AML-193 (cell line): ENCODE measurements around the gene SMARCA2.

Experiments used
- DNase-seq, 2 experiments: peaks; one replicate each; lab custom pipeline; 2025; lab: John Stamatoyannopoulos, UW

The SMARCA2 gene

DNA sequence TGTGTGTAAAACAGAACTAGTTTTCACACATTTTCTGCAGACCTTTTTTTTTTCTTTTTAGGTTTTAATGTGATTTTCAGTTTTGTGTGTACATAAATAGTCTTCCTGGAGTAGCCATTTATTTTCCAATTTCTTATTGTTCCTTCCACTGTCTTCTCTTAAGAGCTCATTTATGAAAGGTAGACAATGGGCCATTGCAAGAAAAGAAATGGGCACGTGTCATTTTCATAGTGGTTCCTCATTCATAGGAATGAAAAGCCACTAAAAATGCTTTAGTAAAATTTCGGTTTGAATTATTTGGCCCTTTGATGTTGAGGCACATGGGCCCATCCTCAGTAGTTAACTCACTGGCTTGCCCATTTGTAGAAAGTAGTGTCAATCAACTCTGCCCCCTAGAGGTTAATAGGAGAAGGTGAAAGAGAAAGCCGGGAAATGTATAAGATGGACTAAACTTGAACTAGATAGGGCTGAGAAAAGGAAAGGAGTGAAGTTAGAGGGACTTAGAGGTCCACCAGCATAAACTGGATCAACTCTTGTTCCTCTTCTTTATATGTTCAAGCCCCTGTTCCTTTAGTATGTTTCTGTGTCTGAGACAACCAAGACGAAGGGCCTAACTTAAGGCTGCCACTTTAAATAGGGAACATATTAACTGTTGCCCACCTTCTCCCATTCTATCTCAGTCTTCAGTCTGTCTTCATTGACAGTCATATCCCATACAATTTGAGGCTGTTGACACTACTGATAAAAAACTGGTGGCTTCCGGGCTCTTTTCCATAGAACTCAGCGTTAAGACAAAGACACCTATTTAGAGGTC lies 72.6 kb downstream of the SMARCA2 start:
- peak; percentile 53 to 63 for DNase-seq

DNA sequence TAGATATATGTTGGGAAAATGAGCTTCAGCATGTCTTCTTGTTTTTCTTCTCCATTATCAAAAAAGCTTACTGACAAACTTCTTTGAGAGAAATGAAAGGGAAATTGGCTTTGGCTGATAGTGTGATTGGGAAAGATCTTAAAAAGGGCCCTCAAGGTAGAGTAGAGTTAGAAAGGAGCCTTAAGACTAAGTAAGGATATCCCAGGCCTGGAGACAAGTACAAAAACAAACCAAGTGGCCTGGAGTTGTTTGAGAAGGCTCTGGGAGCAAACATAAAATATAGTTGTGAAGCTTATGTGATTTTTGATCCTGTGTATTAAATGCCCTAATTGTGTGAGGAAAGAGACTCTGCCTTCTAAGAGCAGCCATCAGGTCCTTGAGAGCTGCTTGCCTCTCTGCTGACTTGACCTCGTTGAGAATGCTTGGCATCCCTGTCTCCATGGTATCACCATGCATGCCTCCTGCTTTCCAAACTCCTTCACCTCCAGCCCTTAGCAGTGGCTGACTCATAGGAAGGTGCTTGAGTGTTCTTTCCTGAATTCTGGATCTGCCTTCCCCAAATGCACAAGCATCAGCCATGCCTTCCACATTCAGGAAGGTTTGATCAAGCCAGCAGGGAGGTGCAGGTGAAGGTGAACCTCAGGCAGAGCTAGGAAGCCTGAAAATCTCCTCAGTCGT lies 78.9 kb downstream of the SMARCA2 start:
- no peak for DNase-seq

DNA sequence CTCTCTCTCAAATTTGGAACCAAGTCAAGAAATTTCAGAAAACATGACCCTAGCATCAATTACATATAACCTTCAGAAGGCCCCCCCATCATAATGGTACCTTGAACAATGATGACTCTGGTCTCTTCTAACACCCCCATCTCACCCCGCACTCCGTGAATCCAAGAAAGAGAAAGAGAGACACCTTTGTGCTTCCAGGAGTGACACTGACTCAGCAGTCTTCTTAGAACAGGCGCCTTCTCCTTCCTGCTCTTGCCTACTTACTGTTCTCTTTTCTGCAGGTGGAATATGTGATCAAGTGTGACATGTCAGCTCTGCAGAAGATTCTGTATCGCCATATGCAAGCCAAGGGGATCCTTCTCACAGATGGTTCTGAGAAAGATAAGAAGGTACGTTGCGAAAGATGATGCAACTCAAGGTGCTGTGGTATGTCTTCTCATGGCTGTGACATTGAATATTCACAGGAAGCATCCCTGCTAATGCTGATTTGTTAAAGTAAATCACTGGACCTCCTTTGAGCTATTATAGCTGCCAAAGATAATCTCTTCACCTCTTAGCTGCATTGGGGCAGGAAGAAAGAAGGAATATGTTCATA lies 81.3 kb downstream of the SMARCA2 start:
- no peak for DNase-seq

DNA sequence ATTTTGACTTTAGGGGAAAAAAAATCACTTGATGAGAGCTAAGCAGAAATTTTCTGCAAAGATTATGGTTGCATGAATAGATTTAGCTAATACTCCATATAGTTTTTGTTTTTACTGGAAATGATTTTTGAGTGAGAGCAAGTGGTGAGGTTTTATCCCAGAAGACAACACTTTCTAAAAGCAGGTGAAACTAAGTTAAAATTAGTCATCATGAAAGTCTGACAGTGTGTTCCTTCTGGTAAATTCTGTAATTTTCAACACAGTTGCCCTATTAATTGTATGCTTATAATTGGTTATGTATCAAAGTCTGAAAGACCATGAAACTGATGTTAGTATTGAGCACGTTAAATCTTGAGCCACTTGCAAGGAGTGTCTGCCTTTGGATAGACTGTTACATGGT lies 91.5 kb downstream of the SMARCA2 start:
- DNase-seq = no peak

DNA sequence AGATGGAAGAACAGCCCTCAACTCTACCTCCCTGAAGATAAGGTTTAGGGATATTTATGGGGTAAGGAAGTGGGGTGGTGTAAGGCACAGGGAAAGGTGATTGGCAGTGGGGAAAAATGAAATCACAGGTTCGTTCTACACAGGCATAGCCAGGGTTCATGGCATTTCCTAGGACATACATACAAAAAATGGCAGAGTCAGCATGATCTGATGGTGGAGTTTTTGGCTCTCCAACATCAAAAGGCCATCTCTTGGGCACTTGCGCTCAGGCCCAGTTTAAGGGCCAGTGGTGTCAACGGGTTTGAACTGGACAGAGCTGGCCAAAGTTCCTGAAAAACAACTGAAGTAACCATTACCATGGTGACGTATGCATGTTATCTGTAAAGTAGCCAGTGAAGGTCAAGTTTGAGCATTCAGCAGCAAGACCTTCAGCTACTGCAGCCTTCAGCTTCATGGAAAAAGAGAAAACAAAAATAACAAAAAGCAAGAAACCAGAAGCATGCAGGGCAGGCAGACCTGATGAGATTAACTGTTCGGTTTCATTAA lies 92.8 kb downstream of the SMARCA2 start:
- no peak for DNase-seq

DNA sequence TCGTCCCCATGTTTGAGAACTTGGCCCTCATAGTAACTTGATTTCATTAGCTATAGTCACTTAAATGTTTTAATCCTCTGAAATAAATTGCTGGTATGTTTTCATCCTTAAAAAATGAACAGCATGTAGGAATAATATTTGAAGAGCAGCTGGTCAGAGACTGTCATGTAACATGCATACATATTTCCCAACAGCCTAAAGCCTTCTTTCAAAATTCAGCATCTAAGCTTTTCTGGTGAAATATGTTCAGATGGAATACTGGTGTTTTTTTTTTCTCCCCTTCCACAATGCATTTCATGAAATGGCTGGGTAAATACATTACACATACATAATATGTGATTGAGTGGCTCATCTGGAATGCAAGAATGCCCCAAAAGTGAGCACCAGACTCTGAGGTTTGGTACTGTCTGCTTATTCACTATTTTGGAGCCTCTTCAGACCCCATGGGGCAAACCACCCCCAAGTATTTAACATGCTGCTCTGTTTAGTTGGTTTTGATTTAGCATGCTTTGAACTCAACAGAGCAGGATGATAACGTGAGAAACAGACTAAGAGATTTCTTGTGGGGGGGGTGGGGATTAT lies 94.0 kb downstream of the SMARCA2 start:
- no peak for DNase-seq

DNA sequence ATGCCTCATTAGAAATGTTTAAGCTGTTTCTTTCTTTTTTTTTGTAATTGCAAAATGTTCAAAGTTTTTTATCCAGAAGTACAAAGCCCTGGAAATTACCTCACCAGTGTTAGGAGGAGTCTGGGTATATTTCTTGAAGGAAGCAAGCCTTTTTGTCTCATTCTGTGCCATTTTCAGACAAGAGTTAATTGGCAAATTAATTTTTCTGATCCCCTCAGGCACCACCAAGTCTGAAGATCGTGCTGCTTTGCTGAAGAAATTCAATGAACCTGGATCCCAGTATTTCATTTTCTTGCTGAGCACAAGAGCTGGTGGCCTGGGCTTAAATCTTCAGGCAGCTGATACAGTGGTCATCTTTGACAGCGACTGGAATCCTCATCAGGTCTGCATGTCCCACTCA lies 94.9 kb downstream of the SMARCA2 start:
- DNase-seq = no peak

DNA sequence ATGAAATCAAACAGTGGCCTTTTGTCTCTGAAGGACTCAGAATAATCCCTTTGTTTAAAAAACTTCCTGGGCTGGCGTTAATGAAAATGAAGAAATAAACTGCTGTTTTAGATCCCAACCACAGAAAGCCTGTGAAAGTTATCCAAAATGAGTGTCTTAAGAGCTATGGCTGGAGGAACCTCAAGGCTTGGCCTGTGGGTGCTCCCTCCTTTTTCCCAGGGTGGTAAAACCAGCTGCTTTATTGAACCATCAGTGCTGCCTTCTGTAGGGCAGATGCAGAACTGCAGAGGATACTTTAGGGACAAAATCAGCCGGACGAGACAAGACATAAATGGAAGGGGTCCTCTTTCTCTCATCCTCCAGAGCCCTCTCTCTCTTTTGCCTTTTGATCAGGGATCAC lies 100.9 kb downstream of the SMARCA2 start:
- peak; percentile 25 to 34 for DNase-seq

DNA sequence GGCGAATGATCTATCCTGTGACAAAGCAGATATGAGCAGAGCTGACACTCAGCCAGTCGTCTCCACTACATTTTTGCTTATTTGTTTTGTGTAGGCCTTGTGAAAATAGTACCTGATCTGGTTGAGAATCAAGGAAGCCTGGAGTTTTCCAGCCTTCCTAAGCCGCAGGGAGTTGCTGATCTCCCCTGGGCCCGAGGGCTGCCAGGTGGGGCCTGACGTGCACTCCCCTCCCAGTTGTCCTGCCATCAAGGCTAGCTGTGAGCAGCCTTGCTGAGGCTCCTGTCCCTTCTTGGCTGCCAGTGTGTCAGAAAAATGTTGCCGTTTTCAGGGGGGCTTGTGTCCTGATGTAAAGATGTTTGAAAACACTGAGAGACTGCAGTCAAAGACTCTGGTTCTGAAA lies 102.4 kb downstream of the SMARCA2 start:
- no peak for DNase-seq

DNA sequence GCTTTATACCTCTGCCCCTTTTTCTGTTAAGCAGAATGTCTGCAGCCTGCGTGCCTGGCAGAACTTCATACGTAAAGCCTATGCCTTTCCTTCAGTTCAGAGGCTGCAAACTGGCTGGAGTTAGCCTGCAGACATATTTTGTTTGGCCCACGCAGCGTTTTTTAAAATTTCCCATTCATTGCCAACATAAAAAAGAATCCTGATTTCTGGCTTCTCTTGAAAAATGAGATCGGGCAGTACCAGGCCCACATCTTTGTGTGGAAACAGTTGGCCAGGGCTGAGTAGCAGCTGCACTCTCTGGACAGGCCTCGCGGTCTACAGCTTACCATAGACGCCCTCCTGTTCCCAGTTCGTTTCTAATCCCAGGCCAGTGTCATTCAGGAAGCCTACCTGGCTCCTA lies 104.4 kb downstream of the SMARCA2 start:
- DNase-seq = no peak

DNA sequence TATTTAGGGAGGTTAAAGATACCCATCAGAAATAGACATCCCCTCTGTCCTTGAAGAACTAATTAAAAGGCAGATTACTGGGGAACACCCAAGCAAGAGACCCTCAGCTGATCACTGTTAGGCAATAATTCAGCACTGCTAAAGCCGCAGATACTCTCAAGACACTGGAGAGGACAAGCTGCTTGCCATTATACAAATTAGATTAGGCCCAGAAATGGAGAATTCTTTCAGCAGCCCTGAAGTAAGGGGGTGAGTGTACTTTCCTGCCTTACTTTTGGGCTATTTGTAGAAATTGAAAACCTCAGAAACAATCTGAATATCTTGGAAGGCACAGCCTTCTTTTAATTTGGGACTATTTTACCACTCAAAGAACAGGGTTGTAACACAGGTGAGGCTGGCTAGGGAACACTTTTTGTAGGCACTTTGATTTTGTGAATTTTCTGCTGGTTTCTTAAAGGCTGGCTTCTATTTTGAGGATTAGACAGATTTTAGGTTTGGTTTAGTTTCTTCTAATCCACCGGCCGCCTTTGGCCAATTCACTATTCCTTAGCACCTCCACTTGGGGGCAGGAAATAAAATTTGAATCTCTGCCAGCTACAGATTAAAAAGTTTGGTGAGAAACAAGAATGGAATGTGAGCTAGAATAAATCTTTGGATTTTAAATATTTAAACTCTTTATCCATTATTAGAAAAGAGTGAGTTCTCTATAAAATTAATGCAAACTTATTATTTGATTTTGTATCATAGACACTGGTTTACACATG lies 106.0 kb downstream of the SMARCA2 start:
- DNase-seq = no peak

DNA sequence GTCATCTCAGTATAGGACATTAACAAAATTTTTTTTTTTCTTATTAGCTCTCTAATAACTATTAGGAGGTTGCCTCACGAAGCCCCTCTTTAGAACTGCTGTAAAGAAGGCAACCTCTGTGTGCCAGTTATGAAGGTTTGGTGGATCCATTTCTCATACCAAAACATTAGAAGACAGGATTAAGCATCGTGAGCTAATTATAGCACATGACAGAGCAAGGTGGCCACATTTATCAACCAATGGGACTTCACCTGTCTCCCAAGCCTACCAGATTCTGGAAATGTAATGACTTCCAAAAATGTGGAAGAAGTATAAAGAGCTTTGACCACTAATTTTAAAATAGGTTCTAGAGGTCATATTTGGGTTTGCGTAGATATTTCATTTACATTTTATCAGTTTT lies 107.2 kb downstream of the SMARCA2 start:
- no peak for DNase-seq

DNA sequence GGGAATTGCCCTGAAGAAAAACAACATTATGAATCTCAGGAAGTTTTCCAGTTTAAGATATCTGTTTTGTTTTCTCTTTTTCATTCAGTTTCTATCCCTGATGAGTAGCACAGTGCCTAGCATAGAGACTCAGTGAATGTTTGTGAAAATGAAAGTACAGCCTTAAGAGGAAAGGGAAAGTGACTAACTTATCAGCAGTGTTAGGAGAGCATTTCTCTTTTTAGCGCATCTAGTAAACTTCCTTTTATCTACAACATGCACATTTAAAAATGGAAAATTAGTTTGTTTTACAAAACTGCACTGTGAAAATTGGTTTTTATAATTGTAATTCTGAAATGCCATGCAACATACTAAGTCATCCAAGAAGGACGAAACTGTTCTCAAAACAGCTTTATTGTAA lies 110.8 kb downstream of the SMARCA2 start:
- no peak for DNase-seq

DNA sequence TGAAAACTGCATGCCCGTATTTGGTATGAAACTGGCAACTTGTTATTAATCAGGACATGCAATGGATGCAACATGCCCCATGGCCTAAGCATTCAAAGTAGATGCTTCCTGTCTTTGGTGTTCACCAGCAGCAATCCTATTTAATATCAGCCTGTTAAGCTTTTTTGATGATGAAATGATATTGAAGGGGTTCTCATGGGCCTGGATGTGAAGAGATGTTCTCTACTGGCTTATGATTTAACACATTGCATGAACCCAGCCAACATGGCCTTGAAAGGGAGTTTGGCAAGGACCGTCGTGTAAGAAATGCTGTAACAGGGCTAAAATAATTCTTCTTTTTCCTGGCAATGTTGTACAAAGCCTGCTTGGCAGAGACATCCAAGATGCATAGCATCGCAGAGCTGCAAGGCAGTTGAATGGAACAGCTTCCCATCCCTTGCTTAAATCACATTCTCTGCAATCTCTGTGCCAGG lies 111.2 kb downstream of the SMARCA2 start:
- no peak for DNase-seq

DNA sequence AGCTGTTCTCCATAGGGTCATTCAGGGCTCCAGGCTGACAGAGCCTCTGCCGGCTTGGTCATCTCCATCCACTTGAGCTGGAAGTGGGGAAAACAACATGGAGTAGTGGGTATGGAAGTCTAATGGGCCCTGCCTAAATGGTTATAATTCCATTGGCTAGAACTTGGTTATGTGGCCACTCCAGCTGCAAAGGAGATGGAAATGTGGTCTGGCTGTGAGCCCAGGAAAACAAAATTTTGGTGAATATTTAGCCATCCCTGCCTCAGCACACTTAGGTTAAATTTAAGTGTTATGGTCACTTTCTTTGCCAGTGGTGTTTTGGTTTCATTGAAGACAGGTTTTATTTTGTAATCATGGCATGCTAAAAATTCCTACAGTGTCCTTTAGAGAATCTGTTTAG lies 112.3 kb downstream of the SMARCA2 start:
- no peak for DNase-seq

DNA sequence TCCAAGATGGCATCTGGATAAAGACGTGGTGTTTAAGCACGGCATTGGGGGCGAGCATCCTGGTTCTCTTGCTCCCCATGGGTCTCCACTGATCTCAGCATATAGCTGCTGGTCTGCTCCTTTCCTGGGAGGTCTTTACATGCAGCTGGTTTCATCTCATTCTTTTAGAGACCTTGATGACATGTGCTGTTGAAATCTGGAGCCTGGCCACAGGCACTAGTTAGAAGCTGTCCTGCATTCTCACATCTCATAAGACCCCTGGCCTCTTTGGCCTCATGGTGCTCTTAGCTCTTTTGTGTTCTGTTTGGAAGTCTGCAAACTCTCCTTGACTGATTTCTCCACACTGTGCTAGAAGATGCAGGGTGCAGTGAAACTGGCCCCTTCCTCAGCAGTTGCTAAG lies 113.0 kb downstream of the SMARCA2 start:
- no peak for DNase-seq

DNA sequence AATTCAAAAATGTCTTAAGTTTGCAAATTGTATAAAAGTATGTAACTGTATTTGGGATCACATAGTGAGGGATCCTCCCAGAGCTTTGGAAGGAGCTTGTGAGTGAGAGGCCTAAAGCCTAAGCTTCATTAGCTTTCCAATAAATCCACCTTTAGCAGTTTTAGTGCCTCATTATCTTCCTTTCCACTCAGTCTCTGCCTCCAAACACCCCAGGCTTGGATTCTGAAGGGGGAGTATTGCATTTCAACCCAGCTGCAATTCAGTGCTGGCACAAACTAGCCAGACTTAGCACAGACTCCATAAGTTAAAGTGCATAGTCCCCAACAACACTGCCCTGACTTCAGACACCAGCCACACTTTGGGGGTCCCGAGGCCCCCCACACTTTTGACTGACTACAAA lies 113.5 kb downstream of the SMARCA2 start:
- no peak for DNase-seq

DNA sequence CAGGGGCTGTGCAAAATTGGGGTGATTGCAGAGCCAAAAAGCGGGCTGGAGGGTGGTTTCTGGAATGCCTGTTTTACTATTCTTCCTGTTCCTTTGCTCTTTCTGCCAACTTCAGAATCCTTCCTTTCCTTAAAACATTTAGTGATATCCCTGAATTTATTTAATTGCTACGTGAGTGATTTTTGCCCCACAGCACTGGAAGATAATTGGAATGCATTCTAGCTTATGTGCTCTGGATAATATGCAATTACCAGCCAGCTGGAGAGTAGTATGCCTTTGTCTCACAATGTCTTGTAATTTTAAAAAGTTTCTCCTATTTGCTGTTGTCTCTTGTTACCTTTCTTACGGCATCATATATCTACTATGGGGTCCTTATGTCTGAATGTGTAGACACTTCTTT lies 115.8 kb downstream of the SMARCA2 start:
- DNase-seq = no peak

DNA sequence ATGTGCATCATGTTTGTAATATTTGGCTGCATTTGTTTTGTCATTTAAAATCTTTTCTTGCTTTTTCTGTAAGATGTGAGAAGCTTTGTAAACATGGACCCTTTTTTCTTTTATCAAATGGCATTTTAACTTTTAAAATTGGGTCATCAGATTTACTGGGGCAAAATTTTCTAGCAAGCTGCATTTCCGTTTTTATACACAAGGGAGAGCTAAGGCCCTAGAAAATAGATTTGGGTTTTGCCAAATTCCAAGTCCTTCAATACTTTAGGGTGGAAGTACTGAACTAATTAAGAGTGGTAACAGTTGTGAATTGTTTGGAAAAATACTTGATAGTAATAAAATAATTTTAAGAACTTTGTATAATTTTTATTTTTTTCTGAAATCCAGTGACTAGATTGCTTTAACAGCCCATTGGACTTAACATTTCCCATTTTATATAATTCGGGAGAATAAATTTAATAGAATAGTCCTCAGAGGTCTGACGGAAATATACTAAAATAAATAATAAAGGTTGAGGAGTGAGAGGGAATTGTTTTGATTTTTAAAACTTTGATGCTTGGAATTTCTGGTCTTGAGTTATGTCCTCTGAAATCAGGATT lies 117.4 kb downstream of the SMARCA2 start:
- DNase-seq = peak; percentile 19 to 41

DNA sequence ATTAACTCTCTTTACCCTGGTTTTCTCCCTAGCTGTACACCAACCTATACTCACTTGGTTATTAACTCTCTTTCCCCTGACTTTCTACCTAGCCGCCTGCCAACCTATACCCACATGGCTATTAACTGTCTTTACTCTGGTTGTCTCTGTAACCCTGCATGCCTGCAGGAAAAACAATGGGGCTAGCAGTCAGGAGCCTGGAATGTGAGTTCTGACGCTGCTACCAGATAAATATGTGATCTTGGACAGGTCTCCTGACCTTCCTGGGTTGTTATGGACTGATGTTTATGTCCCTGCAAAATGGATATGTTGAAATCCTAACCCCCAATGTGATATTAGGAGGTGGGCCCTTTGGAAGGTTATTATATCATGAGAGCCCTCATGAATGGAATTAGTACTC lies 119.2 kb downstream of the SMARCA2 start:
- no peak for DNase-seq

DNA sequence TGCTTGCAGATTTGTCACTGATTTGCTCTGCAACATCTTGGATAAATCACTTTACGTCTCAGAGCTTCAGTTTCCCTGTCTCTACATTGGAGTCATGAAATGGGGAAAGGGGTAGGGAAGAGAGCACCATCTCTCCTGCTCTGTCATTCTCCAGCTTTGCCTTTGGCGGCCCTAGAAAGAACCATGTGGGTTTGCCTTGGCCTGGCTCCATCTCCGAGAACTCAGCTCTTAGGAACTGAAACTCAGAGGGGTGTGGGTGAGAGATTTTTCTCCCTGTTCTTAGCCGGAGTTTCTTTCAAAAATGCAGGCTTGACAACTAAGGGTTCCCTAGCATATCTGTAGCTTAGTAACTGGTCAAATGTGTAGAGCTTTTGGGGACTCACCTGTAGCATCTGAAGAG lies 123.5 kb downstream of the SMARCA2 start:
- DNase-seq = no peak
